ENCODE results near the gene DOC2B.
"Not testable (repeated sequence)": the region's sequence is repeated elsewhere in the genome, so short reads cannot be mapped to it uniquely, and the experiment has no call there.

The DOC2B gene

GRCh38 chr17:142876-143784 is 38.3 kb downstream of the DOC2B start:
- DNase-seq: no peak

GRCh38 chr17:142102-142661 is 39.3 kb downstream of the DOC2B start:
- no peak for DNase-seq

- DNase-seq: not testable (repeated sequence)
Observed at GRCh38 chr17:139401-140205, 41.8 kb downstream of the DOC2B start.

DNA sequence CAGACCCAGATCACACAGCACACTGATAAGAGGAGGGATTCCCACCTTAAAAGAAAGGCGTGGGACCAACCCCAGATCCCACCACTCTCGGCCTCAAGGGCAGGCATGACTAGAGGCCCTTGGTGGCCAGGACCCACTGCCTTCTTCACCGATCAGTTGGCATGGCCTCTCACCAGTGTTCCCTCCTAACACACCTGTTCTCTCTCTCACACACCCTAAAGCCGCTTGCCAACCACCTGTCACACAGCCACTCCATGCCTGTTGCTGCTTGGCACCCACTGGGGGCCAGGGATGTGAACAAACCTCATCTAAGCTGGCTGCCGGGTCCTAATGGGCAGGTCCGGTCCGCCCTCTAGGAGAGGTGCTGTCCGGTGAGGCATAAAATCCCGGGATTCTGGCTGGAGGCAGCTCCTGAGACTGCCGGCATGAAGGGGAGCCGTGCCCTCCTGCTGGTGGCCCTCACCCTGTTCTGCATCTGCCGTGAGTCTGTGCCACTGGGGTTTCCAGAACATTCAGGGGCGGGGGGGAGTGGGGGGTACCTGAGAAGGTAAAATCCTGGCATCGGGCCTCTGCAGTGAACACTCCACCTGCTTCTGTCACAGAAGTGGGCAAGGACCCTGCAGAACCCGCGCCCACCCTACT is 44.2 kb downstream of the DOC2B start, which contains the start of gene SCGB1C2:
Gene SCGB1C2, plus strand, starts transcription at position 404 of the 642 bp plus-strand sequence. Its CDS starts 22 bp downstream, at position 426.
- DNase-seq: not testable (repeated sequence)

DNA sequence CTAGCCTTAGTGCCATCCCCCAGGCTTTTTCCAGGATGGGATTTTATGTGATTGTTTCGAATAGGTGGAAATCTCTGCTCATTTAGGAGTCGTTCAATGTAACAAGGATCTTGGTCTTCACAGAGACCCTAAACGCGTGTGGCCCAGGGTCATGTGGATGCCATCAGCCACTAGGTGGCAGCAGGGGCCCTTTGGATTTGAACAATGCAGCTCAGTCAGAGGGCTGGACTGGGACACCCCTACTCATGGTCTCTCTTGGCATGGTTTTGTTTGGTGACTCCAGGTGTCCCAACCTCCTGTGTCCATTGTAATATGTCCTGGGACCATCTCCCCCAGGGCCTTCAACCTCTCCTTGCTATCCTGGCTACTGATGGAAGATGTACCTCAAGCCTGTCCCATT is 44.9 kb downstream of the DOC2B start:
- DNase-seq: not testable (repeated sequence)

DNA sequence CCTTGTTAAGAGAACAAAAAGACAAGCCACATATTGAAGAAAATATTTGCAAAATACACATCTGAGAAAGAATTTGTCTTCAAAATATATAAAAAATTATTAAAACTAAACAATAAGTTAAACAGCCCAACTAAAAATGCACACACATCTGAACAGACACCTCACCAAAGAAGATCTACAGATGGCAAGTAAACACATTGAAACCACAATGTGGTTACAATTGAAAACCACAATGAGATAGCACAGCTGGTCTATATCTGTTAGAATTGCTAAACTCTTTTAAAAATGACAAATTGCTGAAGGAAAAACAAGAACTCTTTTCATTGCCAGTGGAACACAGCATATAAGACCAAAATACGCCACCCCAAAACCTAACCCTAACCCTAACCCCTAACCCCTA is 45.6 kb downstream of the DOC2B start:
- not testable (repeated sequence) for DNase-seq

GRCh38 chr17:135022-135421 is 46.4 kb downstream of the DOC2B start:
- DNase-seq: not testable (repeated sequence)

GRCh38 chr17:134332-134785 is 47.1 kb downstream of the DOC2B start:
- not testable (repeated sequence) for DNase-seq

DNA sequence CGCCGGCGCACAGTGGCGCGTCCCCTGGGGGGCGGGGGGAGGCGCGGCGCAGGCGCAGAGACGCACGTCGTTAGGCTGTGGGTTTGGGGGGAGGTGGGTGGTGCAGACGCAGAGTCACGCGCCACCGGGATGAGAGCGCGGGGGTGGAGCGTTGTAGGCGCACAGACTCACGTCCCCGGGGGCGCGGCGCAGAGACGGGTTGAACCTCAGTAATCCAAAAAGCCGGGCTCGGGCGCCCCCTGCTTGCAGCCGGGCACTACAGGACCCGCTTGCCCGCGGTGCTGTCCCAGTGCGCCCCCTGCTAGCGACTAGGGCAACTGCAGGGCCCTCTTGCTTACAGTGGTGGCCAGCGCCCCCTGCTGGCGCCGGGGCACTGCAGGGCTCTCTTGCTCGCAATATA is 47.5 kb downstream of the DOC2B start:
- not testable (repeated sequence) for DNase-seq

GRCh38 chr17:118339-118917 is 63.0 kb downstream of the DOC2B start:
- not testable (repeated sequence) for DNase-seq

DNA sequence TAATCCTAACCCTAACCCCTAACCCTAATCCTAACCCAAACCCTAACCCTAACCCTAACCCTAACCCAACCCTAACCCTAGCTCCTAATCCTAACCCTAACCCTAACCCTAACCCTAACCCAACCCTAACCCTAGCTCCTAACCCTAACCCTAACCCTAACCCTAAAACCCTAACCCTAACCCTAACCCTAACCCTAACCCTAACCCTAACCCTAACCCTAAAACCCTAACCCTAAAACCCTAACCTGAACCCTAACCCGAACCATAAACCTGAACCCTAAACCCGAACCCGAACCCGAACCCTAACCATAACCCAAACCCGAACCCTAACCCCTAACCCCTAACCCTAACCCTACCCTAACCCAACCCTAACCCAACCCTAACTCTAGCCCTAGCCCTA is 68.3 kb downstream of the DOC2B start:
- DNase-seq: not testable (repeated sequence)
